ENCODE data around the gene PDE6D. TPM values are rescaled to one million over a fixed set of nuclear protein-coding genes. Genes with fewer than 3 reads are reported as not detected.

PDE6D gene
- total RNA-seq, 3 donors from 2014 or later, result 24.2 to 28.5 (median 25.6) TPM

DNA sequence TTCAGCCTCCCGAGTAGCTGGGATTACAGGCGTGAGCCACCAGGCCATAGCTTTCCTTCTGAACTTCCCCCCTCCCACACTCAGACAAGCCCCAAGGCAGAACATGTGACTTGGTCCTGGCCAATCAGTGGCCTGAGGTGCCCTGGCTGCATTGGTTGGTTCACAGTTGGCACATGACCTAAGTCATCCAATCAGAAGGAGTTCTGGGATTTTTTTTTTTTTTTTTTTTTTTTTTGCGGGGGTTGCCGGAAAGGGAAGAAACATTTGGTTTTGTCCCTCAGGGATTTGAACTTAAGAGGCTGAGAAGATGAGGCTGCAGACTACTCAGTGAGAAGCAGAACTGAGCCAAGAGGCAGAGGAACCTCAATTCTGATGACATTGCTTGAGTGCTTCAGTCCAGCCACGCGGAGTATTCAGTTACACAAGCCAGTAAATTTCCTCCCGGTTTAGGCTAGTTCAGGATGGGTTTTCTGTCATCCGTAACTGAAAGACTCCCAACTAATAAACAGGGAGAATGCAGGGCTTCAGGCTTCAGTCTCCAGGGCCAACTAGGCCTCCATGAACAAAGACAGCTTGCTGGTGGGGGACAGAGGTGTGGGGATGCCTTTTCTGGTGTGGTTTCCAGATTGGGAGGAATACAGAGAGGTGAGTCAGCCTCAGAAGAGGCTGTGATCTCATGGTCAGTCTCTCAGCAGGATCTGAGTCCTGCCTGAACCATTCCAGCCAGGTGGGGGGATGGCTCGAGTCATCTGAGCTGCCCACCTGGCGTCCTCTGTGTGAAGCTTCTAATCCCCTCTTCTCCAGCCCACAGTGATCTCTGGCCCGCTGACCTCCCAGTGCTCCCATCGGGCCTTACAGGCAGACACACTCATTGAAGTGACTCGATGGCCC, 63.6 kb downstream of the PDE6D start:
- DNase-seq (ENCODE audit: low spot score in 2 of 2), result peak in 1 of 2 donors; percentile 45
- Histone ChIP-seq H3K36me3 (no peaks in the 10 kb centered on the region), H3K4me1 (peaks cover 0 to 8% of the 10 kb centered on the region in 2 donors), H3K4me3 (no peak overlapping the region), H3K27me3 (no peaks in the 10 kb centered on the region), H3K27ac (peak overlapping the region in 1 of 2 donors; percentile 55), H3K9me3 (no peaks in the 10 kb centered on the region)
- intact Hi-C loops (cut with DNase I; ENCODE audit: low total_unique reads), result loop anchor here (10.0 kb wide), 1 partner anchor 53 kb away; no protein-coding TSS in a partner anchor
- no peak for TF ChIP-seq POLR2A (IDR thresholded peaks at IDR 0.05)
- no peak for TF ChIP-seq CTCF (IDR thresholded peaks at IDR 0.05)
- no peak for TF ChIP-seq POLR2AphosphoS5 (IDR thresholded peaks at IDR 0.05)

- intact Hi-C loops (cut with DNase I; ENCODE audit: low total_unique reads), result loop anchor here (10.0 kb wide), 1 partner anchor 52 kb away; no protein-coding TSS in a partner anchor
- TF ChIP-seq CTCF (IDR thresholded peaks at IDR 0.05) (no peak), POLR2A (IDR thresholded peaks at IDR 0.05) (no peak), POLR2AphosphoS5 (IDR thresholded peaks at IDR 0.05) (no peak)
- Histone ChIP-seq H3K27ac (no peak overlapping the region), H3K4me1 (peaks cover 0 to 11% of the 10 kb centered on the region in 2 donors), H3K9me3 (no peaks in the 10 kb centered on the region), H3K4me3 (no peak overlapping the region), H3K27me3 (no peaks in the 10 kb centered on the region), H3K36me3 (no peaks in the 10 kb centered on the region)
- DNase-seq (ENCODE audit: low spot score in 2 of 2), result no peak
Measured at GRCh38 chr2:231716666-231717280, 64.3 kb downstream of the PDE6D start.

DNA sequence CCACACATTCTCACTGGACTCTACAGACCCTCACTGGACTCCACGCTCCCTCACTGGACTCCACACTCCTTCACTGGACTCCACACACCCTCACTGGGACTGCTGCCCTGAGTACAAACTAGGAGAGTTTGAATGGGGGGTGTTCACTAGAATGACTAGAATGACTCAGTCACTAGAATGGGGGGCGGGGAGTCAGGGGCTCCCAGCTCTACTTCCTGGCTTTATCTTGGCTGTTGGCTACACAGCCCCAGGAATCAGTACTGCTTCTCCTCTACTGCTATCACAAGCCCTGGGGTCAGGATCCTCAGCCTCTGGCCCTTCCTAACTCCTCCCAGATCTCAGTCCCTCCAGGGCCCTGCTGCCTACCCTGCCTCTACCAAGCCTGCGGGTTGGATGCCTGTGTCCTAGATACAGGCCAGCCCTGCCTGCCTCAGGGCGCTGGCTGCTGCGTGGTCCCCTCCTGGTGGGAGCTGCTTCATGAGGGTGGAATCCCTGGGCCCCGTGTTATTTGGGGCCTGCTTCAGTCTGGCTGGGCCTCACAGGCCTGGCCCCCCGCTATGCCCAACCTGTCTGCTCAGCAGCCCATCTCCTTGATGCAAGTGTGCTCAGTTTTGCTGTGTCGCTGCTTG, 65.0 kb downstream of the PDE6D start:
- no peaks in the 10 kb centered on the region for H3K36me3 ChIP-seq
- intact Hi-C loops (cut with DNase I; ENCODE audit: low total_unique reads), result loop anchor here (2.0 to 10.0 kb wide), 2 partner anchors 35 to 51 kb away; no protein-coding TSS in a partner anchor
- no peaks in the 10 kb centered on the region for H3K27me3 ChIP-seq
- no peak overlapping the region for H3K4me3 ChIP-seq
- no peak for DNase-seq (ENCODE audit: low spot score in 2 of 2)
- TF ChIP-seq POLR2AphosphoS5 (IDR thresholded peaks at IDR 0.05) (no peak), POLR2A (IDR thresholded peaks at IDR 0.05) (no peak)
- H3K27ac ChIP-seq, result peak overlapping the region in 1 of 2 donors; percentile 19
- H3K4me1 ChIP-seq, result peaks cover 0 to 13% of the 10 kb centered on the region in 2 donors
- H3K9me3 ChIP-seq, result no peaks in the 10 kb centered on the region

DNA sequence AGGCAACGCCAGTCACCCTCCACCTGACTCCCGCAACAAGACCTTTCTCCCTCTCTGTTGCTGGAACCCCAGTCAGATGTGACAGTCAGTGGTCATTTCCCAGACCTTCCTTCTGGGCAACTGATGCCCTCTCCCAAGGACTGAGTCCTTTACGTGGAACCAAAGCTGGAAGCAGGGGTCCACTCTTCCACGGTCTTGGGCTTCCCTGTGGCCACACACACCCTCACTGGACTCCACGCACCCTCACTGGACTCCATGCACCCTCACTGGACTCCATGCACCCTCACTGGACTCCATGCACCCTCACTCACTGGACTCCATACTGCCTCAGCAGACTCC, 65.6 kb downstream of the PDE6D start:
- peaks cover 0 to 13% of the 10 kb centered on the region in 2 donors for H3K4me1 ChIP-seq
- no peaks in the 10 kb centered on the region for H3K36me3 ChIP-seq
- peak overlapping the region in 1 of 2 donors; percentile 62 for H3K27ac ChIP-seq
- TF ChIP-seq POLR2AphosphoS5 (IDR thresholded peaks at IDR 0.05) (no peak), CTCF (IDR thresholded peaks at IDR 0.05) (peak in 2 of 3 donors; percentile 8 to 33)
- no peak overlapping the region for H3K4me3 ChIP-seq
- no peak for DNase-seq (ENCODE audit: low spot score in 2 of 2)
- H3K9me3 ChIP-seq, result no peaks in the 10 kb centered on the region
- no peaks in the 10 kb centered on the region for H3K27me3 ChIP-seq
- intact Hi-C loops (cut with DNase I; ENCODE audit: low total_unique reads), result loop anchor here (2.0 to 10.0 kb wide), 2 partner anchors 35 to 51 kb away; no protein-coding TSS in a partner anchor

GRCh38 chr2:231714639-231715498, 66.2 kb downstream of the PDE6D start:
- intact Hi-C loops (cut with DNase I; ENCODE audit: low total_unique reads), result loop anchor here (2.0 to 10.0 kb wide), 3 partner anchors 34 to 103 kb away; no protein-coding TSS in a partner anchor
- TF ChIP-seq POLR2AphosphoS5 (IDR thresholded peaks at IDR 0.05), result peak in 1 of 3 donors; percentile 14
- no peak for TF ChIP-seq POLR2A (IDR thresholded peaks at IDR 0.05)
- peak; percentile 80 to 94 (median 91) for TF ChIP-seq CTCF (IDR thresholded peaks at IDR 0.05)
- H3K4me1 ChIP-seq, result peaks cover 0 to 13% of the 10 kb centered on the region in 2 donors
- peak; percentile 38 to 72 for DNase-seq (ENCODE audit: low spot score in 2 of 2)
- no peaks in the 10 kb centered on the region for H3K27me3 ChIP-seq
- no peak overlapping the region for H3K4me3 ChIP-seq
- H3K36me3 ChIP-seq, result no peaks in the 10 kb centered on the region
- H3K9me3 ChIP-seq, result no peaks in the 10 kb centered on the region
- peak overlapping the region; percentile 62 to 85 for H3K27ac ChIP-seq
